ENCODE measurements around the gene MRPS2. TPM values are rescaled to one million over a fixed set of nuclear protein-coding genes. Genes with fewer than 3 reads are reported as not detected.

The MRPS2 gene
- total RNA-seq, 1 experiment from 2014 or later, result 81.0 TPM

- no peak overlapping the region for H2BK12ac ChIP-seq (ENCODE audit: insufficient read length, low read depth, low read length)
- Mint-ChIP-seq H3K27ac (no peak overlapping the region), H3K36me3 (ENCODE audit: insufficient read depth in 1 of 3, low read depth in 3 of 3) (peaks cover 0 to 11% (median 7%) of the 10 kb centered on the region in 3 experiments; a peak in 4 of 7 replicates), H3K4me3 (peak overlapping the region; percentile 73 to 87), H3K4me1 (peaks cover 8 to 17% of the 10 kb centered on the region in 2 experiments), H3K27me3 (ENCODE audit: low read depth) (no peaks in the 10 kb centered on the region; the same call in none of the 2 replicates), H3K9me3 (no peaks in the 10 kb centered on the region; a peak in 1 of 5 replicates)
- H3K9me3 ChIP-seq (ENCODE audit: control insufficient read depth, low read depth, low read length), result no peaks in the 10 kb centered on the region
- no peak overlapping the region for H2BK15ac ChIP-seq (ENCODE audit: low read depth, low read length)
- no peak overlapping the region for H2AK5ac ChIP-seq (ENCODE audit: insufficient read length, low read length)
- no peak overlapping the region for H3K4ac ChIP-seq (ENCODE audit: low read depth, low read length)
- no peak overlapping the region for H3K18ac ChIP-seq (ENCODE audit: insufficient read length, low read depth, low read length)
- no peak overlapping the region for H3K27ac ChIP-seq (ENCODE audit: insufficient read length, low read depth, low read length)
- no peak for TF ChIP-seq CTCF (conservative IDR thresholded peaks at IDR 0.05)
- no peak overlapping the region for H4K91ac ChIP-seq (ENCODE audit: insufficient read length, low read depth, low read length)
- no peaks in the 10 kb centered on the region; the same call in 1 of the 2 replicates for H3K79me2 ChIP-seq (ENCODE audit: insufficient read depth, low read length)
- peak; percentile 24 for DNase-seq
- H4K20me1 ChIP-seq (ENCODE audit: control insufficient read depth, insufficient read depth, insufficient read length), result no peaks in the 10 kb centered on the region
- no peak overlapping the region for H3K14ac ChIP-seq (ENCODE audit: insufficient read depth, low read length)
- peaks cover 6% of the 10 kb centered on the region for H3K23me2 ChIP-seq (ENCODE audit: insufficient read length, low read depth, low read length, poor library complexity, severe bottlenecking)
- no peak overlapping the region for H2BK5ac ChIP-seq (ENCODE audit: insufficient read length, low read length)
- WGBS (ENCODE audit: extremely low coverage, insufficient read length, low lambda C conversion rate), result no CpG with 5 or more reads among the region's 10 CpGs
- H2AFZ ChIP-seq (ENCODE audit: low read length), result no peak overlapping the region
- H3K79me1 ChIP-seq (ENCODE audit: insufficient read depth, low read depth, low read length, poor library complexity, severe bottlenecking), result peaks cover 3% of the 10 kb centered on the region
- no peak overlapping the region for H4K8ac ChIP-seq (replicated peaks; ENCODE audit: insufficient read length, low read depth, low read length)
- H2BK20ac ChIP-seq (ENCODE audit: low read depth, low read length, poor library complexity, severe bottlenecking), result no peak overlapping the region
- H3K9ac ChIP-seq (ENCODE audit: extremely low read depth, insufficient read length, low read length), result no peak overlapping the region
- H3K56ac ChIP-seq (ENCODE audit: insufficient read length, low read depth, low read length), result no peak overlapping the region
- no peak overlapping the region for H2BK120ac ChIP-seq (ENCODE audit: low read depth, low read length, poor library complexity, severe bottlenecking)
- H4K5ac ChIP-seq (ENCODE audit: insufficient read length, low read depth, low read length), result no peak overlapping the region
- H3T11ph ChIP-seq (ENCODE audit: low read length), result no peak overlapping the region
- no peak overlapping the region for H3K4me2 ChIP-seq (ENCODE audit: insufficient read depth, insufficient read length, low read length)
- H3K23ac ChIP-seq (ENCODE audit: insufficient read length, low read depth, low read length), result no peak overlapping the region
- no peaks in the 10 kb centered on the region; the same call in 1 of the 2 replicates for H3K4me1 ChIP-seq (ENCODE audit: insufficient read depth, low read length)
- H3K27me3 ChIP-seq (ENCODE audit: insufficient read depth, low read length), result no peaks in the 10 kb centered on the region
These were observed 22.3 kb upstream of the MRPS2 start for GRCh38 chr9:135478191-135478590.

All from H9 (cell line).